Measurements from ENCODE around the gene EFNA4.

- TF ChIP-seq, protein P1, sequence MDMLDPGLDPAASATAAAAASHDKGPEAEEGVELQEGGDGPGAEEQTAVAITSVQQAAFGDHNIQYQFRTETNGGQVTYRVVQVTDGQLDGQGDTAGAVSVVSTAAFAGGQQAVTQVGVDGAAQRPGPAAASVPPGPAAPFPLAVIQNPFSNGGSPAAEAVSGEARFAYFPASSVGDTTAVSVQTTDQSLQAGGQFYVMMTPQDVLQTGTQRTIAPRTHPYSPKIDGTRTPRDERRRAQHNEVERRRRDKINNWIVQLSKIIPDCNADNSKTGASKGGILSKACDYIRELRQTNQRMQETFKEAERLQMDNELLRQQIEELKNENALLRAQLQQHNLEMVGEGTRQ (IDR thresholded peaks at IDR 0.05), result no peak
- TF ChIP-seq CBX2 (IDR thresholded peaks at IDR 0.05; ENCODE audit: borderline replicate concordance, low read depth) (no peak), NR3C1 (IDR thresholded peaks at IDR 0.05) (no peak), RFX5 (IDR thresholded peaks at IDR 0.05) (no peak), POLR2A (IDR thresholded peaks at IDR 0.05; ENCODE audit: low read length) (no peak), REST (IDR thresholded peaks at IDR 0.05) (no peak), FOSL2 (IDR thresholded peaks at IDR 0.05) (no peak), FOSL2 (CRISPR knock-in tag; IDR thresholded peaks at IDR 0.05) (no peak), NPAS2 (CRISPR knock-in tag; IDR thresholded peaks at IDR 0.05; ENCODE audit: borderline replicate concordance) (no peak), SMC3 (IDR thresholded peaks at IDR 0.05) (no peak), ZFP36 (IDR thresholded peaks at IDR 0.05; ENCODE audit: borderline replicate concordance, partially characterized antibody) (no peak), MAFK (IDR thresholded peaks at IDR 0.05; ENCODE audit: partially characterized antibody) (no peak), RAD21 (conservative IDR thresholded peaks at IDR 0.05 in 1 of 2, IDR thresholded peaks at IDR 0.05 in 1 of 2) (no peak), BHLHE40 (IDR thresholded peaks at IDR 0.05; ENCODE audit: low read depth, low read length) (no peak)
- TF ChIP-seq, protein P2, sequence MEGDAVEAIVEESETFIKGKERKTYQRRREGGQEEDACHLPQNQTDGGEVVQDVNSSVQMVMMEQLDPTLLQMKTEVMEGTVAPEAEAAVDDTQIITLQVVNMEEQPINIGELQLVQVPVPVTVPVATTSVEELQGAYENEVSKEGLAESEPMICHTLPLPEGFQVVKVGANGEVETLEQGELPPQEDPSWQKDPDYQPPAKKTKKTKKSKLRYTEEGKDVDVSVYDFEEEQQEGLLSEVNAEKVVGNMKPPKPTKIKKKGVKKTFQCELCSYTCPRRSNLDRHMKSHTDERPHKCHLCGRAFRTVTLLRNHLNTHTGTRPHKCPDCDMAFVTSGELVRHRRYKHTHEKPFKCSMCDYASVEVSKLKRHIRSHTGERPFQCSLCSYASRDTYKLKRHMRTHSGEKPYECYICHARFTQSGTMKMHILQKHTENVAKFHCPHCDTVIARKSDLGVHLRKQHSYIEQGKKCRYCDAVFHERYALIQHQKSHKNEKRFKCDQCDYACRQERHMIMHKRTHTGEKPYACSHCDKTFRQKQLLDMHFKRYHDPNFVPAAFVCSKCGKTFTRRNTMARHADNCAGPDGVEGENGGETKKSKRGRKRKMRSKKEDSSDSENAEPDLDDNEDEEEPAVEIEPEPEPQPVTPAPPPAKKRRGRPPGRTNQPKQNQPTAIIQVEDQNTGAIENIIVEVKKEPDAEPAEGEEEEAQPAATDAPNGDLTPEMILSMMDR (IDR thresholded peaks at IDR 0.05), result no peak
Observed at GRCh38 chr1:155019377-155020245, 43.9 kb upstream of the EFNA4 start.

Data from A549 (cell line).